GM21576 (cell line): Measurements from ENCODE around the gene ALDOB.
A peak's percentile ranks its signal among the peaks of the same experiment; 100 is the strongest.

Experiments used
- ATAC-seq: cut with Tn5 transposase; IDR thresholded peaks from one replicate; pipeline ENCODE4 v1.9.1; 2021; ENCODE audit warnings: mild to moderate bottlenecking, moderate library complexity; ENCODE audit not compliant: unreplicated experiment

ALDOB gene

GRCh38 chr9:101427957-101428655, 7.5 kb downstream of the ALDOB start:
- ATAC-seq, result peak; percentile 61

GRCh38 chr9:101427358-101427757, 8.2 kb downstream of the ALDOB start:
- ATAC-seq, result no peak

- no peak for ATAC-seq
Observed at GRCh38 chr9:101421653-101422065, 13.9 kb downstream of the ALDOB start.

- ATAC-seq, result no peak
Observed at GRCh38 chr9:101419863-101420262, 15.7 kb downstream of the ALDOB start.

- no peak for ATAC-seq
Observed at GRCh38 chr9:101418518-101419430, 16.8 kb downstream of the ALDOB start.

- ATAC-seq, result no peak
Observed at GRCh38 chr9:101417977-101418376, 17.6 kb downstream of the ALDOB start.

- ATAC-seq, result no peak
Observed at GRCh38 chr9:101417389-101417788, 18.2 kb downstream of the ALDOB start.

- ATAC-seq, result no peak
Observed at GRCh38 chr9:101415578-101415977, 20.0 kb downstream of the ALDOB start.

GRCh38 chr9:101414839-101415238, 20.7 kb downstream of the ALDOB start:
- ATAC-seq, result no peak

- no peak for ATAC-seq
Observed at GRCh38 chr9:101409079-101409477, 26.5 kb downstream of the ALDOB start.

GRCh38 chr9:101408374-101409078, 27.0 kb downstream of the ALDOB start:
- no peak for ATAC-seq

- no peak for ATAC-seq
Observed at GRCh38 chr9:101403516-101404285, 31.9 kb downstream of the ALDOB start.

- no peak for ATAC-seq
Observed at GRCh38 chr9:101400120-101400519, 35.5 kb downstream of the ALDOB start.

GRCh38 chr9:101399643-101399970, 36.0 kb downstream of the ALDOB start:
- no peak for ATAC-seq

GRCh38 chr9:101398930-101399642, 36.5 kb downstream of the ALDOB start:
- ATAC-seq, result no peak

GRCh38 chr9:101398068-101398929, 37.3 kb downstream of the ALDOB start, which contains the start of the genes MRPL50 and ZNF189:
TSS of gene MRPL50 (minus strand) at chr9:101398618. CDS start at chr9:101398592, 26 bp downstream.
TSS of gene ZNF189 (plus strand) at chr9:101398851. CDS start at chr9:101399157, 306 bp downstream.
- ATAC-seq, result peak; percentile 97

- no peak for ATAC-seq
Observed at GRCh38 chr9:101397746-101398067, 37.9 kb downstream of the ALDOB start.

GRCh38 chr9:101394687-101395086, 40.9 kb downstream of the ALDOB start:
- ATAC-seq, result no peak

- ATAC-seq, result no peak
Observed at GRCh38 chr9:101393135-101393534, 42.4 kb downstream of the ALDOB start.
